WTC11 (cell line): Measurements from ENCODE around the gene ZMYND8. TPM values are rescaled to one million over a fixed set of nuclear protein-coding genes. Genes with fewer than 3 reads are reported as not detected.
A peak's percentile ranks its signal among the peaks of the same experiment; 100 is the strongest.

ENCODE experiments used
- ATAC-seq: fragments of 200-7000 bp; cut with Tn5 transposase; 2 replicates; pipeline ENCODE4 v1.10.0; 2021; ENCODE audit warnings: mild to moderate bottlenecking, moderate library complexity
- CTCF ChIA-PET: fragments of 300-600 bp; sonication (Branson Sonifier 250); formaldehyde crosslinking; loops from one replicate; lab custom pipeline; 2021; ENCODE audit warnings: antibody characterized with exemption; lab: Charles Lee
- POLR2A ChIA-PET: fragments of 350-600 bp; sonication (Branson Sonifier 250); formaldehyde crosslinking; loops from one replicate; lab custom pipeline; 2021; ENCODE audit warnings: antibody characterized with exemption; lab: Charles Lee
- DNase-seq: peaks from one replicate; pipeline ENCODE4 v3.0.0; 2021; ENCODE audit warnings: low spot score
- H3K27ac Mint-ChIP-seq: 2 replicates; pipeline ENCODE4 v1.8.0; 2021; ENCODE audit warnings: mixed read lengths
- H3K27me3 Mint-ChIP-seq: 2 replicates; pipeline ENCODE4 v1.8.0; 2021; ENCODE audit warnings: low read depth, mild to moderate bottlenecking, moderate library complexity, mixed read lengths
- H3K36me3 Mint-ChIP-seq: 2 replicates; pipeline ENCODE4 v1.8.0; 2021; ENCODE audit warnings: mixed read lengths
- H3K4me1 Mint-ChIP-seq: 2 replicates; pipeline ENCODE4 v1.8.0; 2022; ENCODE audit warnings: mixed read lengths
- H3K4me3 Mint-ChIP-seq: 2 replicates; pipeline ENCODE4 v1.8.0; 2021; ENCODE audit warnings: mild to moderate bottlenecking, moderate library complexity, mixed read lengths
- H3K9me3 Mint-ChIP-seq: 2 replicates; pipeline ENCODE4 v1.8.0; 2021; ENCODE audit warnings: mixed read lengths
- ATF1 ChIP-seq: sonication (generic); formaldehyde crosslinking; IDR thresholded peaks from 2 replicates; pipeline ENCODE4 v1.8.1; 2023; ENCODE audit warnings: mild to moderate bottlenecking, moderate library complexity, missing genetic modification reagents
- CBFB ChIP-seq: sonication (generic); formaldehyde crosslinking; IDR thresholded peaks from 2 replicates; pipeline ENCODE4 v1.8.1; 2022; ENCODE audit warnings: mild to moderate bottlenecking, low read depth, missing genetic modification reagents
- E2F5 ChIP-seq: sonication (generic); formaldehyde crosslinking; IDR thresholded peaks from 2 replicates; pipeline ENCODE4 v1.8.1; 2022; ENCODE audit warnings: mild to moderate bottlenecking, moderate library complexity, missing genetic modification reagents
- EMX1 ChIP-seq: fragments of 250-450 bp; sonication (Bioruptor Pico); IDR thresholded peaks from 2 replicates; pipeline ENCODE4 v1.8.0; 2021; ENCODE audit warnings: mild to moderate bottlenecking
- FOXK1 ChIP-seq: sonication (generic); formaldehyde crosslinking; IDR thresholded peaks from 2 replicates; pipeline ENCODE4 v1.8.0; 2022; ENCODE audit warnings: mild to moderate bottlenecking, moderate library complexity, missing genetic modification reagents
- FOXP4 ChIP-seq: sonication (generic); formaldehyde crosslinking; IDR thresholded peaks from 2 replicates; pipeline ENCODE4 v1.8.0; 2022; ENCODE audit warnings: mild to moderate bottlenecking, missing genetic modification reagents
- GABPB1 ChIP-seq: sonication (generic); formaldehyde crosslinking; IDR thresholded peaks from 2 replicates; pipeline ENCODE4 v1.8.1; 2023; ENCODE audit warnings: mild to moderate bottlenecking, missing genetic modification reagents
- GTF2I ChIP-seq: fragments of 250-450 bp; sonication (Bioruptor Pico); conservative IDR thresholded peaks from 2 replicates; pipeline ENCODE4 v1.4.0; 2021; ENCODE audit warnings: mild to moderate bottlenecking
- IRF2 ChIP-seq: sonication (generic); formaldehyde crosslinking; IDR thresholded peaks from 2 replicates; pipeline ENCODE4 v1.8.0; 2022; ENCODE audit warnings: low read depth, missing genetic modification reagents, borderline replicate concordance
- MXD4 ChIP-seq: fragments of 250-450 bp; sonication (Bioruptor Pico); IDR thresholded peaks from 2 replicates; pipeline ENCODE4 v1.8.0; 2021; ENCODE audit warnings: mild to moderate bottlenecking, moderate library complexity, borderline replicate concordance
- NR1H2 ChIP-seq: sonication (generic); formaldehyde crosslinking; IDR thresholded peaks from 2 replicates; pipeline ENCODE4 v1.9.0; 2021; ENCODE audit warnings: mild to moderate bottlenecking, moderate library complexity, missing genetic modification reagents
- NR3C1 ChIP-seq: sonication (generic); formaldehyde crosslinking; conservative IDR thresholded peaks from 2 replicates; pipeline ENCODE4 v1.8.1; 2023; ENCODE audit warnings: low read depth, mild to moderate bottlenecking, missing genetic modification reagents
- OVOL2 ChIP-seq: fragments of 250-450 bp; sonication (Bioruptor Pico); IDR thresholded peaks from 2 replicates; pipeline ENCODE4 v1.9.0; 2021; ENCODE audit warnings: mild to moderate bottlenecking, borderline replicate concordance
- SOX15 ChIP-seq: fragments of 250-450 bp; sonication (Bioruptor Pico); IDR thresholded peaks from 2 replicates; pipeline ENCODE4 v1.9.0; 2021; ENCODE audit warnings: mild to moderate bottlenecking
- ZNF671 ChIP-seq: fragments of 250-450 bp; sonication (Bioruptor Pico); IDR thresholded peaks from 2 replicates; pipeline ENCODE4 v1.8.0; 2021; ENCODE audit warnings: mild to moderate bottlenecking
- total RNA-seq: library from RNA; stranded (reverse); gene quantifications from 3 replicates; pipeline ENCODE4 v1.2.3, GENCODE V29; 2021
- TF ChIP-seq, protein P1 (sequence below): fragments of 250-450 bp; sonication (Bioruptor Pico); IDR thresholded peaks from 2 replicates; pipeline ENCODE4 v2.1.2; 2022; ENCODE audit warnings: mild to moderate bottlenecking, moderate library complexity
- TF ChIP-seq, protein P2 (sequence below): fragments of 250-450 bp; sonication (Bioruptor Pico); conservative IDR thresholded peaks from 2 replicates; pipeline ENCODE4 v1.9.0; 2021; ENCODE audit warnings: mild to moderate bottlenecking
- TF ChIP-seq, protein P3 (sequence below): fragments of 250-450 bp; sonication (Bioruptor Pico); IDR thresholded peaks from 2 replicates; pipeline ENCODE4 v1.9.0; 2021; ENCODE audit warnings: mild to moderate bottlenecking

The ZMYND8 gene
- total RNA-seq, 1 experiment from 2014 or later = 114 TPM

DNA sequence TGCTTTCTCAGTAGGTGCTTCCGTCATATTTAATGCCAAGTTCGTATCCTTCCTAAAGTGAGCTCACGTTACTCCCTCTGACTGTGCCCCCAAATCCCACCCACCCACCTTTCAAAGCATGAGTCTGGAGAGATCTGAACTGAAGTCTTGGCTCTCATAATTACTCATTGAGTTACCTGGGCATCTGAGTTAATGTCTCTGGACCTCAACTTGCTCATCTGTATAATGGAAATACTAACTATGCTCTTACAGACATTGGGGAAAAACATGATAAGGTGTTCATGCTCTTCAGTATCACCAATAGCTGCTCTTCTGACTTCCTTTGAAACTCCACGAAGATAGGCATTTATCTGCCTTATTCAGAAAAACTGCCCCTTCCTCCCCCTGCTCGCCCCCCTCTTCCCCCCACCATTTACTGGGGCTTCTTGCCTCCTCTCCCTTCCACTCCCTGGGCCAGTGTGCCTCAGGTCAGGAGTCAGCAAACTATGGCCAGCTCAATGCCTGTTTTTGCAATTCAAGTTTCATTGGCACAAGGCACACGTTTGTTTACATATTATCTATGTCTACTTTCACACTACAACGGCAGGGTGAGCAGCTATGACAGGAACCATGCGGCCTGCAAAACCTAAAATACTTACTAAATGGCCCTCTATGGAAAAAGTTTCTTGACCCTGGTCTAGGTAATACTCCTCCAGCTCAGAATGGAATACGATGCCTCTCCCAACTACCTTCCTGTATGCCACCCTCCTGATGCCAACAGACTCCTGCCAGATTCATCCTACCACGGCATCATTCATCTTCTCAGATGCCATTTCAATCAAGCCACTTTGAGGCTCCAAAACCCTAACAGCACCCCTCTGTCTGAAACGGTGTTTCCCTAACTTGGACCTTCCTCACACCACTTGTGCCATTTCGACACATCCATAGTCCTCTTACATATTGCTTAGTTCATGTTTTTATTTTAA, 138.7 kb downstream of the ZMYND8 start:
- TF ChIP-seq E2F5 (CRISPR knock-in tag) (no peak), CBFB (CRISPR knock-in tag) (no peak), EMX1 (CRISPR knock-in tag) (no peak), NR3C1 (CRISPR knock-in tag) (no peak), SOX15 (CRISPR knock-in tag) (no peak), FOXP4 (CRISPR knock-in tag) (no peak), GABPB1 (CRISPR knock-in tag) (no peak), ATF1 (CRISPR knock-in tag) (no peak), IRF2 (no peak), NR1H2 (CRISPR knock-in tag) (no peak), OVOL2 (CRISPR knock-in tag) (no peak), FOXK1 (CRISPR knock-in tag) (no peak), GTF2I (CRISPR knock-in tag) (no peak), ZNF671 (CRISPR knock-in tag) (no peak), MXD4 (CRISPR knock-in tag) (no peak)
- TF ChIP-seq, protein P1, sequence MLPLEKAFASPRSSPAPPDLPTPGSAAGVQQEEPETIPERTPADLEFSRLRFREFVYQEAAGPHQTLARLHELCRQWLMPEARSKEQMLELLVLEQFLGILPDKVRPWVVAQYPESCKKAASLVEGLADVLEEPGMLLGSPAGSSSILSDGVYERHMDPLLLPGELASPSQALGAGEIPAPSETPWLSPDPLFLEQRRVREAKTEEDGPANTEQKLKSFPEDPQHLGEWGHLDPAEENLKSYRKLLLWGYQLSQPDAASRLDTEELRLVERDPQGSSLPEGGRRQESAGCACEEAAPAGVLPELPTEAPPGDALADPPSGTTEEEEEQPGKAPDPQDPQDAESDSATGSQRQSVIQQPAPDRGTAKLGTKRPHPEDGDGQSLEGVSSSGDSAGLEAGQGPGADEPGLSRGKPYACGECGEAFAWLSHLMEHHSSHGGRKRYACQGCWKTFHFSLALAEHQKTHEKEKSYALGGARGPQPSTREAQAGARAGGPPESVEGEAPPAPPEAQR (CRISPR knock-in tag) = no peak
- TF ChIP-seq, protein P2, sequence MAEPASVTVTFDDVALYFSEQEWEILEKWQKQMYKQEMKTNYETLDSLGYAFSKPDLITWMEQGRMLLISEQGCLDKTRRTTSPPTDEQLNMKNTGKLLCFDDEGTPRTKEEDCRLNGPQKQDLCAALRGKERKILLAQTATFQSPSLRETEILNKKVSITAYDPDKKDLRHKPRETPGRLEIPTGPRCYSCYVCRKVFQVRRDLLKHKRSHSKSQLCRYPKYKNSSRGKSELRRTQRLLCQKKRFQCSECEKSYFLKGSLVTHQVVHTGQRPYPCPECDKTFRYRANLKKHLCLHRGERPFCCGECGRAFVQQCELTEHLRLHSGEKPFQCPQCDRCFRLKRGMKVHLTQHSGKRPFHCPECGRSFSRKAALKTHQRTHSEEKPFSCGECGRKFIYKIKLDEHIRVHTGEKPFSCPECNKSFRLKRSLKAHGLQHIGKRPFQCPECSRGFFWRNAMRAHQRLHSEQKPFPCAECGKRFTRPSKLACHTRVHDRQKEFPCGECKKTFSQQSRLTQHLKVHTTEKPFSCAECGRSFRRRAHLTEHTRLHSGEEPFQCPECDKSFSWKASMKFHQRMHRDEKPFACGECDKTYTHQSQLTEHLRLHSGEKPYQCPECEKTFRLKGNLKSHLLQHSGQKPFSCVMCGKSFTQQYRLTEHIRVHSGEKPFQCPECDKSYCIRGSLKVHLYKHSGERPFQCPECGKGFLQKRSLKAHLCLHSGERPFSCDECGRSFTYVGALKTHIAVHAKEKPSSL = no peak
- TF ChIP-seq, protein P3, sequence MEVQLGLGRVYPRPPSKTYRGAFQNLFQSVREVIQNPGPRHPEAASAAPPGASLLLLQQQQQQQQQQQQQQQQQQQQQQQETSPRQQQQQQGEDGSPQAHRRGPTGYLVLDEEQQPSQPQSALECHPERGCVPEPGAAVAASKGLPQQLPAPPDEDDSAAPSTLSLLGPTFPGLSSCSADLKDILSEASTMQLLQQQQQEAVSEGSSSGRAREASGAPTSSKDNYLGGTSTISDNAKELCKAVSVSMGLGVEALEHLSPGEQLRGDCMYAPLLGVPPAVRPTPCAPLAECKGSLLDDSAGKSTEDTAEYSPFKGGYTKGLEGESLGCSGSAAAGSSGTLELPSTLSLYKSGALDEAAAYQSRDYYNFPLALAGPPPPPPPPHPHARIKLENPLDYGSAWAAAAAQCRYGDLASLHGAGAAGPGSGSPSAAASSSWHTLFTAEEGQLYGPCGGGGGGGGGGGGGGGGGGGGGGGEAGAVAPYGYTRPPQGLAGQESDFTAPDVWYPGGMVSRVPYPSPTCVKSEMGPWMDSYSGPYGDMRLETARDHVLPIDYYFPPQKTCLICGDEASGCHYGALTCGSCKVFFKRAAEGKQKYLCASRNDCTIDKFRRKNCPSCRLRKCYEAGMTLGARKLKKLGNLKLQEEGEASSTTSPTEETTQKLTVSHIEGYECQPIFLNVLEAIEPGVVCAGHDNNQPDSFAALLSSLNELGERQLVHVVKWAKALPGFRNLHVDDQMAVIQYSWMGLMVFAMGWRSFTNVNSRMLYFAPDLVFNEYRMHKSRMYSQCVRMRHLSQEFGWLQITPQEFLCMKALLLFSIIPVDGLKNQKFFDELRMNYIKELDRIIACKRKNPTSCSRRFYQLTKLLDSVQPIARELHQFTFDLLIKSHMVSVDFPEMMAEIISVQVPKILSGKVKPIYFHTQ = no peak
- no peaks in the 10 kb centered on the region for H3K27me3 Mint-ChIP-seq
- peaks cover 70% of the 10 kb centered on the region for H3K36me3 Mint-ChIP-seq
- ChIA-PET CTCF (interaction anchor here (2.6 to 6.6 kb wide), 2 partner anchors 12 to 166 kb away, joined by 11 to 37 read pairs; no protein-coding TSS in a partner anchor), POLR2A (interaction anchor here (0.5 kb wide), 1 partner anchor 1943 kb away, joined by 3 read pairs; no protein-coding TSS in a partner anchor)
- H3K4me3 Mint-ChIP-seq = no peak overlapping the region
- H3K4me1 Mint-ChIP-seq = peaks cover 3% of the 10 kb centered on the region; the same call in 1 of the 2 replicates
- H3K27ac Mint-ChIP-seq = peak overlapping the region; percentile 39
- ATAC-seq = no peak
- no peaks in the 10 kb centered on the region for H3K9me3 Mint-ChIP-seq
- DNase-seq = no peak
